ENCODE results near the gene LRMDA. TPM values are rescaled to one million over a fixed set of nuclear protein-coding genes. Genes with fewer than 3 reads are reported as not detected.

The LRMDA gene
- total RNA-seq, 2 experiments from 2014 or later: not detected

- intact Hi-C loops (cut with micrococcal nuclease): no loop called here
- Mint-ChIP-seq H3K27ac (no peak overlapping the region), H3K4me1 (ENCODE audit: low read depth) (no peaks in the 10 kb centered on the region), H3K36me3 (ENCODE audit: low read depth) (no peaks in the 10 kb centered on the region), H3K9me3 (peaks cover 8% of the 10 kb centered on the region), H3K4me3 (no peak overlapping the region), H3K27me3 (ENCODE audit: low read depth) (peaks cover 2% of the 10 kb centered on the region)
- CTCF ChIA-PET: no interaction called here
- DNase-seq: no peak
Observed at GRCh38 chr10:75828413-75828812, 397.0 kb downstream of the LRMDA start.

GRCh38 chr10:75836064-75836463 lies 404.6 kb downstream of the LRMDA start:
- Mint-ChIP-seq H3K9me3 (peaks cover 5% of the 10 kb centered on the region), H3K27me3 (ENCODE audit: low read depth) (no peaks in the 10 kb centered on the region), H3K4me3 (no peak overlapping the region), H3K27ac (no peak overlapping the region), H3K36me3 (ENCODE audit: low read depth) (no peaks in the 10 kb centered on the region), H3K4me1 (ENCODE audit: low read depth) (no peaks in the 10 kb centered on the region)
- CTCF ChIA-PET: no interaction called here
- no peak for DNase-seq
- intact Hi-C loops (cut with micrococcal nuclease): no loop called here

- intact Hi-C loops (cut with micrococcal nuclease): no loop called here
- Mint-ChIP-seq H3K27ac (no peak overlapping the region), H3K27me3 (ENCODE audit: low read depth) (peaks cover 2% of the 10 kb centered on the region), H3K4me1 (ENCODE audit: low read depth) (no peaks in the 10 kb centered on the region), H3K36me3 (ENCODE audit: low read depth) (no peaks in the 10 kb centered on the region), H3K9me3 (no peaks in the 10 kb centered on the region), H3K4me3 (no peak overlapping the region)
- CTCF ChIA-PET: no interaction called here
- DNase-seq: no peak
Observed at GRCh38 chr10:75838486-75838885, 407.1 kb downstream of the LRMDA start.

- no peaks in the 10 kb centered on the region for H3K4me1 Mint-ChIP-seq (ENCODE audit: low read depth)
- H3K27ac Mint-ChIP-seq: no peak overlapping the region
- H3K9me3 Mint-ChIP-seq: no peaks in the 10 kb centered on the region
- intact Hi-C loops (cut with micrococcal nuclease): no loop called here
- H3K36me3 Mint-ChIP-seq (ENCODE audit: low read depth): no peaks in the 10 kb centered on the region
- DNase-seq: no peak
- H3K27me3 Mint-ChIP-seq (ENCODE audit: low read depth): peaks cover 7% of the 10 kb centered on the region
- CTCF ChIA-PET: no interaction called here
- no peak overlapping the region for H3K4me3 Mint-ChIP-seq
Observed at GRCh38 chr10:75839020-75839419, 407.6 kb downstream of the LRMDA start.

- H3K4me3 Mint-ChIP-seq: no peak overlapping the region
- intact Hi-C loops (cut with micrococcal nuclease): no loop called here
- no peak for DNase-seq
- H3K36me3 Mint-ChIP-seq (ENCODE audit: low read depth): no peaks in the 10 kb centered on the region
- H3K9me3 Mint-ChIP-seq: no peaks in the 10 kb centered on the region
- H3K4me1 Mint-ChIP-seq (ENCODE audit: low read depth): no peaks in the 10 kb centered on the region
- no peak overlapping the region for H3K27ac Mint-ChIP-seq
- CTCF ChIA-PET: no interaction called here
- peaks cover 8% of the 10 kb centered on the region for H3K27me3 Mint-ChIP-seq (ENCODE audit: low read depth)
Observed at GRCh38 chr10:75841266-75841665, 409.8 kb downstream of the LRMDA start.

GRCh38 chr10:75845176-75845947 lies 413.9 kb downstream of the LRMDA start:
- Mint-ChIP-seq H3K4me3 (no peak overlapping the region), H3K4me1 (ENCODE audit: low read depth) (no peaks in the 10 kb centered on the region), H3K36me3 (ENCODE audit: low read depth) (no peaks in the 10 kb centered on the region), H3K9me3 (no peaks in the 10 kb centered on the region), H3K27me3 (ENCODE audit: low read depth) (peaks cover 8% of the 10 kb centered on the region), H3K27ac (no peak overlapping the region)
- CTCF ChIA-PET: interaction anchor here (0.7 kb wide), 1 partner anchor 1193 kb away, joined by 3 read pairs; no protein-coding TSS in a partner anchor
- no peak for DNase-seq
- intact Hi-C loops (cut with micrococcal nuclease): no loop called here

- H3K9me3 Mint-ChIP-seq: no peaks in the 10 kb centered on the region
- no peak for DNase-seq
- H3K4me3 Mint-ChIP-seq: no peak overlapping the region
- H3K27me3 Mint-ChIP-seq (ENCODE audit: low read depth): peaks cover 8% of the 10 kb centered on the region
- H3K4me1 Mint-ChIP-seq (ENCODE audit: low read depth): no peaks in the 10 kb centered on the region
- no peak overlapping the region for H3K27ac Mint-ChIP-seq
- CTCF ChIA-PET: no interaction called here
- intact Hi-C loops (cut with micrococcal nuclease): no loop called here
- no peaks in the 10 kb centered on the region for H3K36me3 Mint-ChIP-seq (ENCODE audit: low read depth)
Observed at GRCh38 chr10:75847477-75847876, 416.1 kb downstream of the LRMDA start.

GRCh38 chr10:75851580-75852345 lies 420.3 kb downstream of the LRMDA start:
- DNase-seq: no peak
- Mint-ChIP-seq H3K27ac (no peak overlapping the region), H3K4me1 (ENCODE audit: low read depth) (no peaks in the 10 kb centered on the region), H3K9me3 (no peaks in the 10 kb centered on the region), H3K4me3 (no peak overlapping the region), H3K27me3 (ENCODE audit: low read depth) (no peaks in the 10 kb centered on the region), H3K36me3 (ENCODE audit: low read depth) (no peaks in the 10 kb centered on the region)
- CTCF ChIA-PET: interaction anchor here (0.6 to 0.7 kb wide), 2 partner anchors 103 to 1723 kb away, joined by 3 read pairs; no protein-coding TSS in a partner anchor
- intact Hi-C loops (cut with micrococcal nuclease): no loop called here

GRCh38 chr10:75852851-75853484 lies 421.5 kb downstream of the LRMDA start:
- H3K4me1 Mint-ChIP-seq (ENCODE audit: low read depth): no peaks in the 10 kb centered on the region
- H3K4me3 Mint-ChIP-seq: no peak overlapping the region
- no peaks in the 10 kb centered on the region for H3K27me3 Mint-ChIP-seq (ENCODE audit: low read depth)
- no peaks in the 10 kb centered on the region for H3K36me3 Mint-ChIP-seq (ENCODE audit: low read depth)
- H3K27ac Mint-ChIP-seq: no peak overlapping the region
- intact Hi-C loops (cut with micrococcal nuclease): no loop called here
- no peak for DNase-seq
- CTCF ChIA-PET: no interaction called here
- H3K9me3 Mint-ChIP-seq: no peaks in the 10 kb centered on the region

GRCh38 chr10:75857269-75857846 lies 425.9 kb downstream of the LRMDA start:
- CTCF ChIA-PET: no interaction called here
- Mint-ChIP-seq H3K4me1 (ENCODE audit: low read depth) (no peaks in the 10 kb centered on the region), H3K4me3 (no peak overlapping the region), H3K27ac (no peak overlapping the region), H3K36me3 (ENCODE audit: low read depth) (no peaks in the 10 kb centered on the region), H3K27me3 (ENCODE audit: low read depth) (no peaks in the 10 kb centered on the region), H3K9me3 (no peaks in the 10 kb centered on the region)
- intact Hi-C loops (cut with micrococcal nuclease): no loop called here
- DNase-seq: no peak

- H3K36me3 Mint-ChIP-seq (ENCODE audit: low read depth): no peaks in the 10 kb centered on the region
- H3K9me3 Mint-ChIP-seq: no peaks in the 10 kb centered on the region
- intact Hi-C loops (cut with micrococcal nuclease): no loop called here
- H3K4me3 Mint-ChIP-seq: no peak overlapping the region
- no peak overlapping the region for H3K27ac Mint-ChIP-seq
- CTCF ChIA-PET: no interaction called here
- no peaks in the 10 kb centered on the region for H3K27me3 Mint-ChIP-seq (ENCODE audit: low read depth)
- no peak for DNase-seq
- no peaks in the 10 kb centered on the region for H3K4me1 Mint-ChIP-seq (ENCODE audit: low read depth)
Observed at GRCh38 chr10:75857896-75858295, 426.5 kb downstream of the LRMDA start.

GRCh38 chr10:75858339-75858738 lies 426.9 kb downstream of the LRMDA start:
- DNase-seq: no peak
- intact Hi-C loops (cut with micrococcal nuclease): no loop called here
- CTCF ChIA-PET: no interaction called here
- H3K27me3 Mint-ChIP-seq (ENCODE audit: low read depth): no peaks in the 10 kb centered on the region
- no peaks in the 10 kb centered on the region for H3K4me1 Mint-ChIP-seq (ENCODE audit: low read depth)
- H3K36me3 Mint-ChIP-seq (ENCODE audit: low read depth): no peaks in the 10 kb centered on the region
- H3K27ac Mint-ChIP-seq: no peak overlapping the region
- no peaks in the 10 kb centered on the region for H3K9me3 Mint-ChIP-seq
- H3K4me3 Mint-ChIP-seq: no peak overlapping the region

All from activated naive CD4-positive, alpha-beta T cell treated with anti-CD3 and anti-CD28 coated beads for 36 hours (primary cell).